GM21825 (cell line): ENCODE measurements around the gene EIF2B2.
"Not testable (repeated sequence)": the region's sequence is repeated elsewhere in the genome, so short reads cannot be mapped to it uniquely, and the experiment has no call there.

Experiments used
- ATAC-seq: cut with Tn5 transposase; IDR thresholded peaks from one replicate; pipeline ENCODE4 v1.9.1; 2021; ENCODE audit warnings: mild to moderate bottlenecking, moderate library complexity; ENCODE audit not compliant: unreplicated experiment

Gene EIF2B2

DNA sequence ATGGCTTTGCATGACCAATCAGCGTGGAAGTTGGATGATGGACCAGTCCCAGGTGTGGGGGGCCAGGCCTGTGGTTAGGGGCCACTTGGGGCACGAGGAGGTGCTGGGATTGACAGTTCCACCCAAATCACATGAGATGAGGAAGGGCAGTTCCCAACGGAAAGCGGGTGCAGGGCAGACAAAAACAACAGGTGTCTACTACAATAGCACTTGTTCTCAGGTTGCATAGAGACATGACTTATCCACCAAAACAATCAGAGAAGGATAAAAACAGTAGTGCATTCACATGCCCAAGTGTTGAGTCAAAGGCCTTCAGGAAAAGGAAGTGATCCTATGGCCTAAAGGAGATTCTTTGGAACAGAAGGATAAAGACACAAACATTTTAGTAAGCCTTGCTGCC is 14.6 kb upstream of the EIF2B2 start:
- ATAC-seq = no peak

DNA sequence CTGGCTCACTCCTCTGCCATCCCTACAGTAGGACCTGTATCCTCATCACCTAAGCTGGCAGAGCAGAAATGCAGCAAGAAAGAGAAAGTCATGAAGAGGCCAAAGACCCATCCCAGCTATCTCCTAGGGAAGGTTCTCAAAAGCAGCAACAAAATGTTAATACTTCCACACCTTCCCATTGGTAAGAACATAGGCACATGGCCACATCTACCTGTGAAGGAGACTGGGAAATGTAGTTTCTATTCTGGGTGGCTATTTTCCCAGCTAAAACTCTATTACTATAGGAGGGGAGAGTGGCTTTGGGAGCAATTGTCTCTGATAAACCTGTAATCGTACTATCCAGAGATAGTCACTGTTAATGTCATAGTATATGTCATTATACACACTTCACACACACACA is 13.7 kb upstream of the EIF2B2 start:
- no peak for ATAC-seq

DNA sequence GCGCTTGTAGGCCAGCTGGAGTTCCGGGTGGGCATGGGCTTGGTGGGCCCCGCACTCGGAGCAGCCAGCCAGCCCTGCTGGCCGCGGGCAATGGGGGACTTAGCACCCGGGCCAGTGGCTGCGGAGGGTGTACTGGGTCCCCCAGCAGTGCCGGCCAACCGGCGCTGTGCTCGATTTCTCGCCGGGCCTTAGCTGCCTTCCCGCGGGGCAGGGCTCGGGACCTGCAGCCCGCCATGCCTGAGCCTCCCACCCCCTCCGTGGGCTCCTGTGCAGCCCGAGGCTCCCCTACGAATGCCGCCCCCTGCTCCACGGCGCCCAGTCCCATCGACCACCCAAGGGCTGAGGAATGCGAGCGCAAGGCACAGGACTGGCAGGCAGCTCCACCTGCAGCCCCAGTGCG is 8.5 kb upstream of the EIF2B2 start:
- not testable (repeated sequence) for ATAC-seq

DNA sequence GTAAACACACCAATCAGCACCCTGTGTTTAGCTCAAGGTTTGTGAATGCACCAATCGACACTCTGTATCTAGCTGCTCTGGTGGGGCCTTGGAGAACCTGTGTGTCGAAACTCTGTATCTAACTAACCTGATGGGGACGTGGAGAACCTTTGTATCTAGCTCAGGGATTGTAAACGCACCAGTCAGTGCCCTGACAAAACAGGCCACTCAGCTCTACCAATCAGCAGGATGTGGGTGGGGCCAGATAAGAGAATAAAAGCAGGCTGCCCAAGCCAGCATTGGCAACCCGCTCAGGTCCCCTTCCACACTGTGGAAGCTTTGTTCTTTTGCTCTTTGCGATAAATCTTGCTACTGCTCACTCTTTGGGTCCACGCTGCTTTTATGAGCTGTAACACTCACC is 6.9 kb upstream of the EIF2B2 start:
- not testable (repeated sequence) for ATAC-seq

DNA sequence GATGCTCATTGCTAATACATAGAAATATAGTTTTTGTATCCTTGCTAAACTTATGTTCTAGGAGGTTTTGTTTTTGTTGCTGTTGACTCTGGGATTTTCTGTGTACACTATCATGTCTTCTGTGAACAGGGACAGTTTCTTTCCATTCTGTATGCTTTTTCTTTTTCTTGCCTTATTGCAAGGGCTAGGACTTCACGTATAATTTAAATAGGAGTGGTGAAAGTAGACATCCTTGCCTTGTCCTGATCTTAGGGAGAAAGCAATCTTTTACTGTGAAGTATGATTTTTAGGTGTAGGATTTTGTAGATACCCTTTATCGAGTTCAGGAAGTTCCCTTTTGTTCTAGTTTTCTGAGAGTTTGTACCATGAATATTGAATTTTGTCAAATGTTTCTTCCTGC is 1.5 kb upstream of the EIF2B2 start:
- no peak for ATAC-seq

DNA sequence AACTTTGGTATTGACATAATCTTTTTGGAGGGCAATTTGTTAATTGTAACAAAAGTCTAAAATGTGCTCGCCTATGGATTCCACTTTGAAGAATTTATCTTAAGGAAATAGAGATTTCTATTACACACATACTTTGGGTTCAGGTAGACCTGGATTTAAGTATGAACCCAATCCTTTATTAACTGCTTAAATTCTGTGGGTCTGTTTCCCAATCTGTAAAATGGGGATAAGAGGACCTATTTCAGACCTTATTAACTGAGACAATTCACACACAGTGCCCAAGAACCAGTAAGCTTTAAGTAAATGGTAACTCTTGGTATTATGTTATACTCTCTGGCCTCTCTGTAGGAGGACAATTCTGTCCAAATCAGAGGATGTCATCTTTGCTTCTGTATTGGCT is 822 bp upstream of the EIF2B2 start:
- ATAC-seq = no peak

DNA sequence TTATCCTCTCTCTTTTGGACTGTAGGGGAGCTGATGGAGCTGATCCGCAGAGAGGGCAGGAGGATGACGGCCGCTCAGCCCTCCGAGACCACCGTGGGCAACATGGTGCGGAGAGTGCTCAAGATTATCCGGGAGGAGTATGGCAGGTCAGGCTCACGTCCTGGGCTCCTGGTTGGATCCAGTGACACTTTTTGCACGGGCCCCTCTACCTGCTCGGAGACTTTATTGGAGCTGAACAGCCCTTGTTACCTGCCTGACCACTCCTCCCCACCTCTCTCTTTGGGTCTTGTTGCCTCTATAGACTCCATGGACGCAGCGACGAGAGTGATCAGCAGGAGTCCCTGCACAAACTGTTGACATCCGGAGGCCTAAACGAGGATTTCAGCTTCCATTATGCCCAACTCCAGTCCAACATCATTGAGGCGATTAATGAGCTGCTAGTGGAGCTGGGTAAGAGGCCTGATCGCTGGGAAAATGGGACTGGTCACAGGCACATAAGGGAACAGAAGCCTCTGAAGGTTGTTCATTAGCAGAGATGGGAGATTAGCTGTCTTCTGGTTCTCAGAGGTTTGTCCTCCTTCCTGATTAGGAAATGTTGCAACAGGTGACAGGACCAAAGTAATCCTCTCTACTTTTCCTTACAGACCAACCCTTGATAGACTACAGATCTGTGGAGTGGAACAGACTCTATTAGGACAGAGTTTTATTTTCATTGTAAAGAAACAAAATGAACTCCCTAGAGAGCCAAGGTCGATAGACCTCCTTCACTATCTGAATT is 718 bp downstream of the EIF2B2 start:
- ATAC-seq = no peak

DNA sequence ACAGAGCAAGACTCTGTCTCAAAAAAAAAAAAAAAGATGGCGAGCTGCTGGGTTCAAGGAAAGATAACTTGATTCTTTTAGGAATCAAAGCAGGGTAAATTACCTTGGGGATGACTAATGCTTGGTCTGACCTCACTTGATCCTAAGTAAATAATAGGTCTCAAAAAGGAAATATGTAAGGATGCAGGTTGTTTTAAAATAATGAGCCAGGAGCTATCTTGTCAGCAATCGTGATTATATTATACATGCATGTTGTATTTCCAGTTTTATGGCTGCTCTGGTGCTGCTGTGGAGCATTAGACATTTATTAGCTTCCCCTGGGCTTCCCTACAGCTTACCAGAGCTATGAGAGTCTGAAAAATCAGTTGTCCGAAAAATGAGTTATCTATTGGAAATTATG is 2.6 kb downstream of the EIF2B2 start:
- no peak for ATAC-seq

DNA sequence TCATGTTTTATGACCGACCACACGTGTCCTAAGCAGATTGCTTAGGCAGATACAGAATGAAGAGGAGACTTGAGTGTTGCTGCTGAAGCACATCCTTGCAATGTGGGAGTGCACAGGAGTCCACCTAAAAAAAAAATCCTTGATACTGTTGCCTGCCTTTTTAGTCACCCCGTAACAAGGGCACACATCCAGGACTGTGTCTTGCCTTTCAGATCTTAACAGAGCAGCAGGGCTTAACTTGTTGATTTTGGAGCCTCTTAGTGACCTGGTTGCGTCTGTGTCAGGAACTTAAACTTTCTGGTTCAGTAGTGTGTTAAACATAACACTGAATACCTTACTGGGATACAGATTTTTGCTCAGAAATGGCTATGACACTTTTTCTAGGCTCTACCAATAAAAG is 6.5 kb downstream of the EIF2B2 start:
- ATAC-seq = no peak

DNA sequence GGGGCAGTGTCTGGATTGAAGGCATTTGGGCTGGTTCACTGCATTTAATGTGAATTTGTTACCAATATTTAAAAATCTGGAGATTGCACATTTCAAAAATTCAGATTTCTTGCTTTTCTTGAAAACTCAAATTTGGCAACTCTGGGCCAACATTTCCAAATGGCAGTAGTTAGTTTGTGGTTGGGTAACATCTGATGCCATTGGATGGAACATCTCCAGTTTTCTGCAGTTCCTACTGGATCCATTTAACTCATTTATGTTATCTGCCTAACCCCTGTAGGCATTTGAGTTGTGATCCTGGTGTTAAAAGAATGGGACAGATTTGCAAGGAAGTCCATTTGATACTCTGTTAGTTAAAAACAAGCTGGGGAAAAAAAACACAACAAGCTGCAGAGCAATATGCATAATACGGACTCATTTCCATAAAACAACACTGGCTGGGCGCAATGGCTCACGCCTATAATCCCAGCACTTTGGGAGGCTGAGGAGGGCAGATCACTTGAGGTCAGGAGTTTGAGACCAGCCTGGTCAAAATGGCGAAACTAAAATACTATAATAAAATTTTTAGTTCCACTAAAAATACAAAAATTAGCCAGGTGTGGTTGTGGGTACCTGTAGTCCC is 7.9 kb downstream of the EIF2B2 start:
- no peak for ATAC-seq

DNA sequence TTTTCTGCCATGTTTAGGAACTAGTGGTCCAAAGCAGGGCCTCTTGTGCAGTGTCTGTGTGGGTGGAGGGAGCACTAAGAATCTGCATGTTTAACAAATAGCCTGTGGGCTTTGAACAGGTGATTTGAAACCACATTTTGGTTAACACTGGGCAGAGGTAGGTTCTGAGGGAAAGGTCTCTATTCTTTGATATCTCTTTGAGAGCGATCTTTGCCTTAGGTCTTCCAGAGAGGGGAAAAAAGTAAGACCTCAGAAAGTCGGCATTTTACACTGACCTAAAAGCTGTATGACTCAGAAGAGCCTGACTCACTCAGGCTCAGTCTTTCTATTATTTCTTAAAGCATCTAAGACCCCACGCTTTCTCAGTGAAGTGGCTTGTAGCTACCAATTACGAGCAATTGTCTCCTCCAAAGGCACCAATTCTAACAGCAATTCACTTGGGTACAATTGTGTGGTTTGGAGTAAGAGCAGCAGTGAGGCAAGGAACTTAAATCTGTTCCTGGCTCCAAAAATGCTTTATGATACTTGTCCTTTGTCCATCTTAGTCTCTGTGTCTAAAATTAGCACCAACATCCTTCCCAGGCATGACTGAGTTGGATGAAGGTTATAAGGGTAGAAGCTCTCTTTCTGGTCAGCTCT is 8.8 kb downstream of the EIF2B2 start:
- ATAC-seq = no peak

DNA sequence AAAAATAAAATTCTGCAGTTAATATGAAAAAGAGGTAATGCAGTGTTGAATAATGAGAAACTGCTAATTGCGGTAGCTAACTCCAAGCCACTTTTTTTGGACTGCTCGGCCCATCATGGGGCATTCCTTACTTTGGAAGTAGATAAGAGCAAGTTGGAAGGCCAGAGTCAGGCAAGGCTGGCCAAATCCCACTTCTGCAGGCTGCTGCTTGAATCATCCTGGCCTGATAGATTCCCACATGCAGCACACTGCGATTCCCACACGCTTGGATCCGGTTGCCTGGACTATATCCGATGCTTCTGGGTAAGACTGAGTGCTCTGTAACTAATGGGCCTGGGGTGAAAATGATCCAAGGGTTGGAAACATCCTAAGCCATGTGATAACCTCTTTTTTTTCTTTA is 10.6 kb downstream of the EIF2B2 start:
- ATAC-seq = no peak

DNA sequence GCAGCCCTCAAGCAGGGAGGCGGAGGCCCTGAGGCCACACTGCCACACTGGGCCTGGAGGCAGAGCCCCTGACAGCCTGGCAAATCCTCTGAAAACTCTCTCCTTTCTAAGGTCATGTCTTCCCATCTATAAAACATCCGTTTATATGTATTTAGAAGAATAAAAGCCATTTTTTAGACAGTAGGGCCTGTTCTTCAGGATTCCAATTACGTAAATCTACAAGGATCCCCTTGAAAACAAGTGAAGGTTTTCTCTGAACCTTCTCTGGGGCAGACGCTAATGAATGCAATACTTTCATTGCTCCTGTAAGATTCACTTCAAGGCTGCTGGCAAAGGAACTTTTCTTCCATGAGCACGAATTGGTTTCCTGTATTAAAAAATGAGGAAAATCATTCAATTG is 12.8 kb downstream of the EIF2B2 start:
- ATAC-seq = no peak

DNA sequence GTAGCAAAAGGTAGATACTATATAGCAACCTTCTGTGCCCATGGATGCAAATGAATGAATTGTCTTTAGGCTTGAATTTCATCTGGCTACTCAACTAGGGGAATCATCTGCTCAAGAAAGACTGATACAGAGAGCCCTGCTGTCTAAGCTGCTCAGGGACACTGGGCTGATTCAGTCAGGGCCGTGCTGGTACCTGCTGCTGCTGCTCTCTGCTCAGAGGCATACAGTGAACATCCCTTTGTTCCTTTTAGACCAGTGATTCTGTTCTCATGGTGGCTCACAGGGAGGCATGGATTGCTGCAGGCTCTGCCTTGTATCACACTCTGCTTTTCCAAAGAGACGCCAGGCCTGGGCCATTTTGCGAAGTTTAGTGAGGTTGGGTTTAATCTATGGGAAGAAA is 14.1 kb downstream of the EIF2B2 start:
- ATAC-seq = no peak

DNA sequence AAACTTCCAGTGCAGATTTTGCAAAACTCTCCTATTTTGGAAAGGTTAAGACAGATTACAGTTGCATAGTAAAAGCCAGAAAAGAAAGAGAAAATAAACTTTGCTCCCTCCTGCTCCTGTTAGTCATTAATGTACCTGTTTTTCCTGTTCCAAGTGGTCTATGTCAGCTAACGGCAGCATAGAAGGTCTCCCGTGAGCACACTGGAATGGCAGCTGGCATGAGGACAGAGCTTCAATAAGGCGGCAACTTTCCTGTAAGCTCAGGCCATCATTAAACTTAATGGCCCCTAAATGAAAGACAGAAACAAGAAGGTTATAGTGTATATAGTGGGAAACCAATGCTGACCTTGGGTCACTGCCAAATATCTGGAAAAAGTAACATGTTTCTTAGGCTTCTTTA is 16.0 kb downstream of the EIF2B2 start:
- ATAC-seq = no peak

DNA sequence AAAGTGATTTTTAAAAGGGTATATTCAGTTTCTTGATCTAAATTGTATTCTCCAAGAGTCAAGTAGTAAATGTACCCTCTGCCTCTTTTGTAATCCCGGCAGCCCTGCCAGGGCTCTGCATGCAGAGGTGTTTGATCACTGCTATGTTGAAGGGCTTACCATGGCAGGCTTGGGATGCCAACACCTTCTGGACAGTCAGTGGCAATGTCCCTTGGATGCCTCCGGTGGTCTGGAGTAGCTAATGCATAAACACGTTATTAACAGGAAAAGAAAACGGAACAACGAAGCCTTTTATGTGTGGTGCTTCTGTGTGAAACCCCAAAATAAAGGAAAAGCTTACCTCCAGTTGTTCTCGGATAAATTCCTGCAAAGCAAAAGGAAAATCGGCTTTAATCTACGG is 19.9 kb downstream of the EIF2B2 start:
- no peak for ATAC-seq

DNA sequence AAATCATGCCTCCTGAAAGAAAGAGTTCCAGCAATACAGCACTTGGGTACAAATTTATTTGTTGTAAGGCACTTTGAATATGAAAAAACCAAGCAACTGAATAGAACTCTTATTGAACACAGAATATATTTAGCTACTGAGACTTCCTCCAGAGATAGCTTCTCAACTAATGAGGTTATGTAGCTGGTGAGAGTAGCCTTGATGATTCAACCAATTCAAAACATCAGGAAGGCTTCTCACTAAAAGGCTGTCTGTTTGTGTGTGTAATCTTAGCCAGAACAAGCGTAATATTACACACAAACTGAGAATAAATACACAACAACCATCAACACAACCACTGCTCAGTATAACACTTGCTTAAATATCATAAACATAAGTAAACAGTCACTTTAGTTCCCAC is 20.4 kb downstream of the EIF2B2 start:
- no peak for ATAC-seq

DNA sequence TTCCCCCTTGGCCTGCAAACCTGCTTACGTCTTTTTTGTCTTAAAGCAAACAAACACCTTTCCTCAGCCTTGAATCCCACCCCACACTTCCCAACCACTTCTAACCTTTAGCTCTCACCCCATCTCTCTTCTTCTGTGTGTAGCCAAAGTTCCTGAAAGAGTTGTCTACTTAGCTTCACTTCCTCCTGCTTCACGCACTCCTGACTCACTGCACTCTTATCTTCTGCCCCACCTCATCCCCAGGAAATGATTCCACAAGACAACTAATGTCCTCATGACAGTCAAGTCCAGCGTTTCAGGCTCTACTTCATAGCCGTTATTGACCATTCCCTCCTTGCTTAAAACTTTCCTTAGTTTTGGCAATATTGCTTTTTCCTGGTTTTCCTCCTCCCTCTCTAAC is 22.4 kb downstream of the EIF2B2 start:
- ATAC-seq = no peak

DNA sequence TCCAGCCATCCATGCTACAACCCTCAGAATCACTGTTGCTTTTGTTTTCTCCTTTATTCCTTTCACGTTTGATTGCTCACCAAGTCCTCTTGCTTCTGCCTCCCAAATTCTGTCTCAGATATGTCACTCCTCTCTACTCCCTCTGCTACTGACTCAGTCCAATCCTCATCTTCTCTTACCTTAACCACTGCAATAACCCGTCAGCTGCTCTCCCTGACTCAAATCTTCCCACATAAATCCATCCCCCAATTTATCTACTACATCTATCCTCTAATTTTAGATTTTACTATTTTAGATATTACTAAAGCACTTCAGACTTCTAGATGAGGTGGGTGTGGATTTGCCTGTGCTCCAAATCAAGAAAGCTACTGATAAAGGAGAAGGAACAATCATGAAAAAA is 23.2 kb downstream of the EIF2B2 start:
- ATAC-seq = no peak

DNA sequence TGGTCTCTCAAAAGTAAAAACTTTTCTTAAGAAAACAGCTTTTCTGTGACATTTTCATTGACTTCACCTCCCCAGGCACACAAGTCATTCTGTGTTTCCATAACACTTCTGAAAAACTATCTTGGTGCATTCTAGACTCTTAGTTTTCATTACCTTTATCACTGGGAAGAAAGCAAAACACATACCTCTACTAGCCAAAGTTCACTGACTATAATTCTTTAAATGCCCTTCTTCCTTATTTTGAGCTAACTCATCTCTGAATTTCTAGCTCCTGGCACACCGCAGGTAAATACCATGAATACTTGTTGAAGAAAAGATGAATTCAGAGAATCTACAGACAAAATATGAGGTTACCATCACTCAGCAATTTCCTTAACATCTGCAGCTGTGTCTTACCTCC is 27.4 kb downstream of the EIF2B2 start:
- ATAC-seq = no peak

DNA sequence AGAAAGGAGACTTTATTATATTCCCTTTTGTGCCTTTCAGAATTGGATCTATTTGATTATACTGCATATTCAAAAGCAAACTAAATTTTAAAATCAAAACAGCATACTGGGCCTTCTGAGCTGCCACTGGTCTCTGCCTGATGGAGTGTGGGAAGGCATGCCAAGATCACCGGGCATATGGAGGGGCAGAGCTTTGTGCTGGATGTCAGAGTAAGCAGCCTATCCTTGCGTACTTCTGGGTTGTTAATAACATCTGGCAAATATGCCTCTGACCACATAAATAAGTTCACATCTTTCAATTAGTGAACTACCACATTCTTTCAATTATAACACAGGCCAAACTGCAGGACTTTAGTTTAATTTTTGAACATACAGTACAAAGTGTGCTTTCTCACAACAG is 30.2 kb downstream of the EIF2B2 start:
- no peak for ATAC-seq

DNA sequence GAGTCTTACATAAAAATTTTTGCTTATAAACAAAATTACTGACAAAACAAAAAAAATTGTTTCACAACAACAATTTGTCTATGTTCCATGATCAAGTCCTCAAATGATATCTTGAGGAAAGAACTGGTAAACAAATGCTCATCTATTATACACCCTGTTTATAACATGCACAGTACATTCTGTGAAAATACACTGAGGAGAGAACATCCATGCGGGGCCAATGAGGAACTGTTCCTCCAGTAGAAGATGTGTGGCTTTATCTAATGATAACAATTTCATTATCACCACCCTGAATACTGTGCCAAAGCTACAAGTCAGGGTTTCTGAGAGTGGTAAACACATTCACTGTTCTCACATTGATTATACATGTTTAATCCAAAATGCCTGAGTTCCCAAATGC is 37.8 kb downstream of the EIF2B2 start:
- no peak for ATAC-seq
